GM23338 (cell line): Measurements from ENCODE around the gene DNAH6.

ENCODE experiments used
- EZH2 ChIP-seq: fragments of 200-600 bp; sonication (generic); IDR thresholded peaks from one replicate; pipeline ENCODE4 v1.8.0; 2017; ENCODE audit warnings: antibody characterized with exemption, mild to moderate bottlenecking, low read depth; ENCODE audit not compliant: unreplicated experiment
- EZH2phosphoT487 ChIP-seq: fragments of 200-600 bp; sonication (generic); IDR thresholded peaks from one replicate; pipeline ENCODE4 v1.8.1; 2018; ENCODE audit warnings: antibody characterized with exemption; ENCODE audit not compliant: unreplicated experiment
- JUNB ChIP-seq: IDR thresholded peaks from one replicate; pipeline ENCODE4 v1.6.1; 2016; ENCODE audit warnings: antibody characterized with exemption; ENCODE audit not compliant: unreplicated experiment
- POLR2AphosphoS5 ChIP-seq: IDR thresholded peaks from 2 replicates; pipeline ENCODE4 v1.6.1; 2016; ENCODE audit warnings: antibody characterized with exemption, low read depth
- REST ChIP-seq: IDR thresholded peaks from one replicate; pipeline ENCODE4 v1.6.1; 2018; ENCODE audit warnings: antibody characterized with exemption; ENCODE audit not compliant: unreplicated experiment
- TF ChIP-seq, protein P1 (sequence below), 2 experiments: fragments of 200-600 bp in 1 of 2; sonication (generic) in 1 of 2; conservative IDR thresholded peaks; 2 replicates each; pipeline versions ENCODE4 v1.5.1 to v1.6.1; 2016 to 2017; ENCODE audit warnings: antibody characterized with exemption in 2 of 2, low read depth in 2 of 2, mild to moderate bottlenecking in 2 of 2, moderate library complexity in 1 of 2

- TF ChIP-seq, protein P1, sequence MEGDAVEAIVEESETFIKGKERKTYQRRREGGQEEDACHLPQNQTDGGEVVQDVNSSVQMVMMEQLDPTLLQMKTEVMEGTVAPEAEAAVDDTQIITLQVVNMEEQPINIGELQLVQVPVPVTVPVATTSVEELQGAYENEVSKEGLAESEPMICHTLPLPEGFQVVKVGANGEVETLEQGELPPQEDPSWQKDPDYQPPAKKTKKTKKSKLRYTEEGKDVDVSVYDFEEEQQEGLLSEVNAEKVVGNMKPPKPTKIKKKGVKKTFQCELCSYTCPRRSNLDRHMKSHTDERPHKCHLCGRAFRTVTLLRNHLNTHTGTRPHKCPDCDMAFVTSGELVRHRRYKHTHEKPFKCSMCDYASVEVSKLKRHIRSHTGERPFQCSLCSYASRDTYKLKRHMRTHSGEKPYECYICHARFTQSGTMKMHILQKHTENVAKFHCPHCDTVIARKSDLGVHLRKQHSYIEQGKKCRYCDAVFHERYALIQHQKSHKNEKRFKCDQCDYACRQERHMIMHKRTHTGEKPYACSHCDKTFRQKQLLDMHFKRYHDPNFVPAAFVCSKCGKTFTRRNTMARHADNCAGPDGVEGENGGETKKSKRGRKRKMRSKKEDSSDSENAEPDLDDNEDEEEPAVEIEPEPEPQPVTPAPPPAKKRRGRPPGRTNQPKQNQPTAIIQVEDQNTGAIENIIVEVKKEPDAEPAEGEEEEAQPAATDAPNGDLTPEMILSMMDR (conservative IDR thresholded peaks at IDR 0.05; ENCODE audit: low read depth in 2 of 2): no peak
- TF ChIP-seq EZH2phosphoT487 (no peak), REST (no peak), JUNB (no peak), POLR2AphosphoS5 (no peak), EZH2 (no peak)
Measured at GRCh38 chr2:84805250-84805958, 289.1 kb downstream of the DNAH6 start.
